Stimulated activated CD8-positive, alpha-beta memory T cell treated with anti-CD3 and anti-CD28 coated beads, Interleukin-4, amount 100 ng/mL, for 4 hours (primary cell): ENCODE measurements around the gene KISS1R.
"Not testable (repeated sequence)": the region's sequence is repeated elsewhere in the genome, so short reads cannot be mapped to it uniquely, and the experiment has no call there.

ENCODE experiments used
- DNase-seq, 2 donors: peaks; one replicate each; pipeline ENCODE4 v3.0.0-alpha.2; 2020; ENCODE audit warnings: low read depth in 2 of 2, low spot score in 1 of 2

Gene KISS1R

GRCh38 chr19:917323-918151 is at the start of gene KISS1R:
KISS1R (plus strand) TSS chr19:917333; CDS start chr19:917503, 170 bp downstream.
- no peak for DNase-seq

- no peak for DNase-seq
Observed at GRCh38 chr19:867855-868457, 49.2 kb upstream of the KISS1R start.

- DNase-seq: no peak
Observed at GRCh38 chr19:868458-869244, 48.5 kb upstream of the KISS1R start.

- no peak for DNase-seq
Observed at GRCh38 chr19:869245-870177, 47.6 kb upstream of the KISS1R start.

DNA sequence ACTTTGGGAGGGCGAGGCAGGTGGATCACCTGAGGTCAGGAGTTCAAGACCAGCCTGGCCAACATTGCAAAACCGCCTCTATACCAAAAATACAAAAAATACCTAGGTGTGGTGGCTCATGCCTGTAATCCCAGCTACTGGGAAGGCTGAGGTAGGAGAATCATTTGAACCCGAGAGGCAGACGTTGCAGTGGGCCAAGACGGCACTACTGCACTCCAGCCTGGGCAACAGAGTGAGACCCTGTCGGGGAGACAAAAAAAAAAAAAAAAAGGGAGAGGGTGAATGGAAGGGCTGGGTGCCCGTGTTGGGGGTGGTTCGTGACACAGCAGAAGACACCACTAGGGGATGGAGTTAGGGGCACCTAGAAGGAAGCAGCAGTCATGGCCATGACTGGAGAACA is 46.8 kb upstream of the KISS1R start:
- no peak for DNase-seq

DNA sequence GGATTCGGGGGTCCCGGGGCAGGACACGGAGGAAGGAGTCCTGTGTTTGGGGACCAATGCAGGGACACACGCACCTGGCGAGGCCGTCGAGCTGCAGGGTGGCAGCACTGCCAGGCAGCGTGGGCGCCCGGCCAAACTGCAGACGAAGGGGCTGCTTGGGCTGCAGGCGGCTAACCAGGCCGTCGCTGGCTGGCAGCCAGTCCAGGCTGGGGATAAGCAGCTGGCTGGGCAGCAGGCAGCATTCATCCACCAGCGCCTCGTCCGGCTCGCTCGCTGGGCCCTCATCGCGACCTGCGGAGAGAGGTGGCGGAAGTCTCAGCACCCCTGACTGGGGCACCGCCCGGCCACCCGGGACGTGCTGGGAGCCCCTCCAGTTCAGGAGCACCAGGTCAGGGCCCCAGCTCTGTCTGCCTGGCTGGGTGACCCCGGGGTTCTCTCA is 46.2 kb upstream of the KISS1R start:
- no peak for DNase-seq

DNA sequence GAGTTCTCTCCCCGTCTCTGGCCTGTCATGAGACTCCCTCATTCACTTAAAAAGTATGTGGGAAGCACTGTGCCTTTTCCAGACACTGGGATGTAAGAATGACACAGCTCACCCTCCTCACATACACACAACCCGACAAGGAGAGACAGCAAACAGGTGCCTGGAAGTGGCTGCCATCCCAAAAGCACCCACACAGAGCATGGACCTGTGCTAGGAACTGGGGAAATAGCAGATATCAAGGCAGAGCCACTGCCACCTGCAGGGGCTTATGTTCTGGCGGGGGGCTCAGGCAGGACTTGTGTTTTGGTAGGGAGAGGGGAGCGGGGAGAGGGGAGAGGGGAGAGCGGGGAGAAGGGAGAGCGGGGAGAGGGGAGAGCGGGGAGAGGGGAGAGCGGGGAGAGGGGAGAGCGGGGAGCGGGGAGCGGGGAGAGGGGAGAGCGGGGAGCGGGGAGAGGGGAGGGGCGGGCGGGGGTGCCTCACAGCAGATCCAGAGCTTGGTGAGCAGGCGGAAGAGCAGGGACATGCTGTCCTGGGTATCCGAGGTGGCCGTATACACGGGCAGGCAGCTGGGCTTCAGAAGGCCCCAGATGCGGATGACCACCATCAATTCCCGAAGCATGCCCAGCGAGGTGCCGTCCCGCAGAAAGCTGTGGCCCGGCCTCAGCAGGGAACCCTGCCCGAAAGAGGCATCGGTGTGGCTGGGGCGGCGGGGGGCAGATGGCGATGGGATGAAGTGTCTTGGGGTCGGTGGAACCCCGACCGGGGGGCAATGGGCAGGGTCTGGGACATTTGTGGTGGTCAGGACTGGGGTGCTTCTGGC is 45.5 kb upstream of the KISS1R start:
- no peak for DNase-seq

DNA sequence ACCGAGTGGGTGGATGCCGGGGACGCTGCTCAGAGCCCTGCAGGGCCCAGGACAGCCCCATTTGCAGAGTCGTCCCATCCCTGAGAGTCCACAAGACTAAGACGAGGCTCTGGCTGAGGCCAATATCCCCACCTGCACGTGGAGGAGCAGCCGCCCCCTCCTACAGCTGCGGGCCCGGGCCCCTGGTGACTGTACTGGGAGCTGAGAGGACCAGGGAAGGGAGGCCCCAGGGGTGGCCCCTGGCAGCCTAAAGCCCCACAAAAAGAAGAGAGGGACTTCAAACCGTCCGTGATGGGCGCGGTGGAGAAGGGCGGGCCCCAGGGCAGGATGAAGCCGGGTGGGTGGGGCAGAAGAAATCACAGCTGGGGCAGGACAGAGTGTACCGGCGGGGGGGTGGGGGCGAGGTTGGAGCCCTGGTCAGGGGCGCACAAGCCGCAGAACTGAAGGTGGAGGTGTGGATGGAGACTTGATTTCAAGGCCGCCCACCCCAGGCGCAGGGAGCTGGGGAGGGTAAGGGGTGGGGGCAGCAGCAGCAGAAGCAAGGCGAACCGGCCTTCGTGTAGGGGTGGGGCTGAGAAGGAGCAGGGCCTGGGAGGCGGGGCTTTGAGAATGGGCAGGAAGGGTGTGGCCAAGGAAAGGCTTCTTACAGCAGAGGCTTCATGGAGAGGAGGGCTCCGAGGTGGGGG is 44.7 kb upstream of the KISS1R start:
- DNase-seq: peak in 1 of 2 donors; percentile 50

DNA sequence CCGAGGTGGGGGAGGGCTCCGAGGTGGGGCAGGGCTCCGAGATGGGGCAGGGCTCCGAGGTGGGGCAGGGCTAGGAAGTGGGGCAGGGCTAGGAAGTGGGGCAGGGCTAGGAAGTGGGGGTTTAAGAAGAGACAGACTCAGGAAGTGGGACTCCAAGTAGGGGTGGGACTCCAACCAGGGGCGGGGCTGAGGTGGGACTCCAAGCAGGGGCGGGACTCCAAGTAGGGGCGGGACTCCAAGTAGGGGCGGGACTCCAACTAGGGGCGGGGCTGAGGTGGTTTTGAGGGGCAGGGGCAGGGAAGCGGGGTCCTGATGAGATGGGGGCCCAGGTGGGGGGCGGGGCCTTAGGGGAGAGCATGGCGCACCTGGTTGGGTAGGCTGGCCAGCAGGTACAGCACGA is 44.0 kb upstream of the KISS1R start:
- DNase-seq: peak in 1 of 2 donors; percentile 41

DNA sequence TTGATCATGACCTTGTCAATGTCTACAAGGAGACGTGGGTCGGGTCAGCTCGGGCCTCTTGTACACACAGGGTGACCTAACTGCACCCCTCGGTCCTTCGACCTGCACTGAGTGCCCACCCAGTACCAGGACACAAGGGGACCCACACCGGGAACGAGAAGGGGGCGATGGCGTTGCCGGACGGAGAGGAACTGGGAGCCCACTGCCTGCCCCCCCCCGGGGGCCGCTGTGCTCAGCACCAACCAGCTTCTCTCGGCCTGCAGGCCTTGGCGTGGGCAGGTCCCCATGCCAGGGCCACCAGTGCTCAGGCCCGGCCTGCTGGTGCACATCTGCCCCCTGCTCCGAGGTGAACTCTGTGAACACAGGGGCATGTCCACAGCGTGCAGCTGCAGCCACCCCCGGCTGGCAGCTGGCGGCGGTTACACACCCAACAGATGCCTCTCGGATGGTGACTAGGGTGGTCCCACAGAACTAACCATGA is 43.5 kb upstream of the KISS1R start:
- no peak for DNase-seq

GRCh38 chr19:875265-875879 is 41.8 kb upstream of the KISS1R start:
- no peak for DNase-seq

GRCh38 chr19:876089-876488 is 41.0 kb upstream of the KISS1R start:
- DNase-seq: no peak

DNA sequence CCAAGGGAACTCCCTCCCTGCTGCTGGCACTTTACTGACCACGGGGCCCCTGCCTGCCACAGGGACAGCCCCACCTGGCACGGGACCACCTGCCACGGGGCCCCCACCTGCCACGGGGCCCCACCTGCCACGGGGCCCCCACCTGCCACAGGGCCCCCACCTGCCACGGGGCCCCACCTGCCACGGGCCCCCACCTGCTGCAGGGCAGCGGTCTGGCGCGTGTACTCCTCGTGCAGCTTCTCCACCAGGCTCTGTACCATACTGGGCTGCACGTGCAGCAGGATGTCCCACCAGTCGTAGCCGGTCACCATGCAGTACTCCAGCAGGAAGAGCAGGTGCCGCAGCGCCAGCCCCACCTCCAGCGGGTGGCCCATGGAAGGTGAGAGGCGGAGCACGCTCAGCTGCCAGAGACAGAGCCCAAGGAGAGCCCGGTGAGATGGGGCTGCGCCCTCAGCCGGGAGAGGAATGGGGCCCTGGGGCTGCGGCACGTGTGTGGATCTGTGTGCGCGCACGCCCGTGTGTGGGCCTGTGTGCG is 40.3 kb upstream of the KISS1R start:
- DNase-seq: no peak

DNA sequence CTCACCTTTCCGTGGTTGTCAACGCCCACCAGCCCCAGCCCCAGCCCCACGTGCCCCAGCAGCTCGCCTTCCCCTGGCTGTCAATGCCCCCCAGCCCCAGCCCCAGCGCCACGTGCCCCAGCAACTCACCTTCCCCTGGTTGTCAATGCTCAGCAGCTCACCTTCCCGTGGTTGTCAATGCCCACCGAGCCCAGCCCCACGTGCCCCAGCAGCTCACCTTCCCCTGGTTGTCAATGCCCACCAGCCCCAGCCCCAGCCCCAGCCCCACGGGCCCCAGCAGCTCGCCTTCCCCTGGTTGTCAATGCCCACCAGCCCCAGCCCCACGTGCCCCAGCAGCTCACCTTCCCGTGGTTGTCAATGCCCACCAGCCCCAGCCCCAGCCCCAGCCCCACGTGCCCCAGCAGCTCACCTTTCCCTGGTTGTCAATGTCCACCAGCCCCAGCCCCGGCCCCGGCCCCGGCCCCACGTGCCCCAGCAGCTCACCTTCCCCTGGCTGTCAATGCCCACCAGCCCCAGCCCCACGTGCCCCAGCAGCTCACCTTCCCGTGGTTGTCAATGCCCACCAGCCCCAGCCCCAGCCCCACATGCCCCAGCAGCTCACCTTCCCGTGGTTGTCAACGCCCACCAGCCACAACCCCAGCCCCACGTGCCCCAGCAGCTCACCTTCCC is 39.0 kb upstream of the KISS1R start:
- not testable (repeated sequence) for DNase-seq

- not testable (repeated sequence) for DNase-seq
Observed at GRCh38 chr19:878751-879561, 38.2 kb upstream of the KISS1R start.

GRCh38 chr19:879711-880438 is 37.3 kb upstream of the KISS1R start:
- DNase-seq: no peak
